ENCODE data around the gene SLX4IP. TPM values are rescaled to one million over a fixed set of nuclear protein-coding genes. Genes with fewer than 3 reads are reported as not detected.
A peak's percentile ranks its signal among the peaks of the same experiment; 100 is the strongest.

SLX4IP gene
- total and polyA plus RNA-seq, 7 donors: 0.20 to 1.9 (median 0.86) TPM

- H3K4me1 ChIP-seq: peaks cover 31% of the 10 kb centered on the region
- H3K27ac ChIP-seq: peak overlapping the region; percentile 28
Measured at GRCh38 chr20:10651227-10651990, 216.3 kb downstream of the SLX4IP start.

DNA sequence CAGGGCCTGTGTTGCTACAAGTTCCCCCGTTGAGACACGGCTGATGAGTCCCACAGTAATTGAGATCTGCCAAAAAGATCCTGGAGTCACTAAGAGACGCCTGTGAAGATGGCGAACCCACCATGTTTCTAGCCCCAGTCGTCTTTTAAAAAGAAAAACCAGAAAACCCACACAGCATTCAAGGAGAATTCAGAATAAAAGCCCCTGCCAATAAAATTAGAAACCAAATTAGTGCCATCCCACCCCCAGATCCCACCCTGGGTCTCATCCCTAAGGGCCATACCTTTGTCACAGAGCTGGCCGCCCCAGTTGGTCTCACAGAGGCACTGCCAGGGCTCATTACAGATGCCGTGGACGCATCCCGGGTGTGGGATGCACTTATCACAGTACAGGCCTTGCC lies 217.1 kb downstream of the SLX4IP start:
- Histone ChIP-seq H3K27me3 (ENCODE audit: insufficient read depth in 3 of 3, low read length in 2 of 3) (no peaks in the 10 kb centered on the region), H3K4me1 (peaks cover 31% of the 10 kb centered on the region), H3K9me3 (no peaks in the 10 kb centered on the region), H3K27ac (peak overlapping the region; percentile 42), H3K36me3 (ENCODE audit: insufficient read depth in 1 of 2, low read depth in 1 of 2) (peaks cover 3 to 80% of the 10 kb centered on the region in 2 donors), H3K4me3 (no peak overlapping the region)
- no peak for TF ChIP-seq CTCF (IDR thresholded peaks at IDR 0.05)
- ATAC-seq (no peak), DNase-seq (no peak)
- intact Hi-C loops (cut with DNase I): no loop called here
- 79 to 85% (median 81%) methylated on average over 9 of the region's 9 CpGs for WGBS, 3 donors

More at GRCh38 chr20:10651227-10651990, 216.3 kb downstream of the SLX4IP start:
- Histone ChIP-seq H3K36me3 (ENCODE audit: insufficient read depth in 1 of 2, low read depth in 1 of 2) (peaks cover 3 to 81% of the 10 kb centered on the region in 2 donors), H3K9me3 (no peaks in the 10 kb centered on the region), H3K4me3 (no peak overlapping the region), H3K27me3 (ENCODE audit: insufficient read depth in 3 of 3, low read length in 2 of 3) (no peaks in the 10 kb centered on the region)
- DNase-seq (no peak), ATAC-seq (peak in 1 of 4 donors; percentile 25)
- 60 to 73% (median 72%) methylated on average over 15 of the region's 15 CpGs for WGBS, 3 donors
- intact Hi-C loops (cut with DNase I): no loop called here
- TF ChIP-seq CTCF (IDR thresholded peaks at IDR 0.05): no peak

DNA sequence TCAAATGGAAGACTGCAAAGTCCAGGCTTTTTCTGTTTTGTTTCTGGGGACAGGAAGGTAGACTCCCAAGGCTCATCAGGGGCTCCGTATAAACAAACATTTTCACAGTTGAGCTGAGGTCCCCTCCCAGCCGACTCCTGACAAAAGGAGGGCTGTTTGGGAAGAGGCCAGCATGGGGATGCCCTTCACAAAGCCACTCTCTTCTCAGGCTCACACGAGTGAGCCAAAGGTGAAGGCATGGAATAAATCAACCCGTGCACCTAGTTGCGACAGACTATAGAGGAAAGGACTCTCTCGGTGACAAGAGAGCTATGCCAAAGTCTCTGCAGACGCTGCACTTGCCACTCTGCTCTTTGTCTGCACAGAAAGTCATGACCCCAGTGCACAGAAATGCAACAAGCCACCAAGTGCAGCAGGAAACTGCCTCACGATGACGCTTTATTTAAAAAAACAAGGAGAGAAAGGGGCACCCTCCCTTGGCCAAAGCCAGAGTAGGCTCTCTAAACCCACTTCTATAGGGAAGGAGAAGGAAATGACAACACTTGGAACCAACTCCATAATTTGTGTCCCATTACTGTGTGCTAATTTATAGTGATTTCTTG lies 217.7 kb downstream of the SLX4IP start:
- peak in 3 of 4 donors; percentile 28 to 58 (median 57) for ATAC-seq
- Histone ChIP-seq H3K27me3 (ENCODE audit: insufficient read depth in 3 of 3, low read length in 2 of 3) (no peaks in the 10 kb centered on the region), H3K36me3 (ENCODE audit: insufficient read depth in 1 of 2, low read depth in 1 of 2) (peaks cover 3 to 80% of the 10 kb centered on the region in 2 donors), H3K27ac (peak overlapping the region; percentile 42), H3K9me3 (no peaks in the 10 kb centered on the region), H3K4me1 (peaks cover 32% of the 10 kb centered on the region), H3K4me3 (peak overlapping the region; percentile 48)
- DNase-seq: no peak
- intact Hi-C loops (cut with DNase I): no loop called here
- WGBS, 3 donors: 19 to 41% (median 38%) methylated on average over 9 of the region's 9 CpGs
- no peak for TF ChIP-seq CTCF (IDR thresholded peaks at IDR 0.05)

- H3K27ac ChIP-seq: peak overlapping the region; percentile 42
- intact Hi-C loops (cut with DNase I): no loop called here
- DNase-seq: no peak
- TF ChIP-seq CTCF (IDR thresholded peaks at IDR 0.05): no peak
- H3K9me3 ChIP-seq: no peaks in the 10 kb centered on the region
- H3K4me3 ChIP-seq: peak overlapping the region; percentile 48
- H3K36me3 ChIP-seq (ENCODE audit: insufficient read depth in 1 of 2, low read depth in 1 of 2): peaks cover 3 to 80% of the 10 kb centered on the region in 2 donors
- peak in 2 of 4 donors; percentile 44 to 52 for ATAC-seq
- 34 to 53% (median 45%) methylated on average over 13 of the region's 13 CpGs for WGBS, 3 donors
- peaks cover 42% of the 10 kb centered on the region for H3K4me1 ChIP-seq
- no peaks in the 10 kb centered on the region for H3K27me3 ChIP-seq (ENCODE audit: insufficient read depth in 3 of 3, low read length in 2 of 3)
Measured at GRCh38 chr20:10653599-10654249, 218.6 kb downstream of the SLX4IP start.
